RKO (cell line): Measurements from ENCODE around the gene B9D1.

ENCODE experiments used
- DNase-seq: peaks from one replicate; pipeline ENCODE4 v3.0.0-alpha.2; 2016; ENCODE audit warnings: low spot score

The B9D1 gene

DNA sequence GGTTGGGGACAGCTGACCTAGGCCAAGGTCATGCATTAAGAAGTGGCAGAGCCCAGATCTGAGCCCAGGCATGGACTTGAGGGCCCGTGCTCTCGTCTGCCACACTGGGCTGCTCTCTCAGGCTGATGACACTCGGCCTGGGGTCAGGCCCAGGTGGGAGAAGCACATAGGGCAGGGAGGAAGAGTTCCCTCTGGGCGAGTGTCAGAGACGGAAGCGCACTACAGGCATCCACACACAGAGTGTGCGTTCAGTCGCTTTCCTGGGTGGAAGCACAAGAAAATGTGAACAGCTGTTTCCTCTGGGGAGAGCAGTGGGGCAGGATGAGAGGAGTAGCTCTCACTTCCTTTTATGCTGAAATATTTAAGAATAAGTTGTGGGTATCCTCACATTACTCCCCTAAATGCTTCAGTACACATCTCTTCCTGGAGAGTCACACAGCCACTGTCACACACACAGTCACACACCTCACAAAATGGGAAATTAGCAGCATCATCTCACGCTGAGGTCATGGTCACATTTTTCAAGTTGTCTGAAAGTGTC is 59.7 kb downstream of the B9D1 start:
- DNase-seq: no peak

DNA sequence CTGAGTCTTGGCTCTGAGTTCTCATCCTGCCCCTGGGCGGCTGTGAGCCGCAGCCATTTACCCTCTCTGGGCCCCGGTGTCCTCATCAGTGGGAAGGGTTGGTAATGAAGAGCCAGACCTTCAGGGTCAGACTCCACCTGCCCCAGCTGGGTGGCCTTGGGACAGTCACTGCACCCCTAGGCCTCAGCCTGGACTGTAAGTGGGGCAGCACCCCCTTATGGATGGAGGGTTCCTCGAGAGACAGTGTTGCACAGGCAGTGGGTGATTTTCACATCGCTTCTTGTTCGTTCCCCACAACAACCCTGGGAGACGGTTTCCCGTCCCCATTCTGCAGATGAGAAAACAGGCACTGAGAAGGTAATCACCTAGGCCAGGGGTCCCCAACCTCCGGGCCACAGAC is 60.5 kb downstream of the B9D1 start:
- DNase-seq: no peak

DNA sequence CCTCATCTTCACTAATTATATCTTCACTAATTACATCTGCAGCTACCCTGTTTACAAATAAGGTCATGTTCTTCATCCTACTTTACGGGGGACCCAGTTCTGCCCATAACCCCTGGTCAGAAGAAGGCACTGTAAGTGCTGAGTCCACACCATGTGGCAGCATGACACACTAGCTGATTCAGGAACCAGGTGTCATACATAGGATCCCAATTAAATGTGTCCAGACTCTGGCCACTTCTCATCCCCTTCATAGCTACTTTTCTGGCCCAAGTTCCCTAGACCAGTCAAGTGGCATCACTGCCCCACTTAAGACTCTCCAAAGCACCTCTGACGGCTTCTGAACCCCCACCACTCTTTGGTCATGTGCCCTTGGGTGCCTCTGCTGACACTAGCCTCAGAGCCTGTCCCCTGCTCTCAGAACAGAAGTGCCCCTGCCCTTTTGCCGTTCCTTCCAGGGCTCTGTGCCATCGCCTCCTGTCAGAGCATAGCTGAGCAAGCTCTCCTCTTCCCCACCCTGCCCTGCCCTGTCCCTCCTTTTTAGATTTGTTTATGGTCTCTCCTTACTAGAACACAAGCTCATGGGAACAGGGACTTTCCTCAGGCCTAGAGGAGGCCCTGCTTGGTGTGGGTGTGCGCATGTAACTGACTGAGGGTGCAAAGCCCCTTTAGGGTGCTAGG is 61.1 kb downstream of the B9D1 start:
- DNase-seq: peak; percentile 4

DNA sequence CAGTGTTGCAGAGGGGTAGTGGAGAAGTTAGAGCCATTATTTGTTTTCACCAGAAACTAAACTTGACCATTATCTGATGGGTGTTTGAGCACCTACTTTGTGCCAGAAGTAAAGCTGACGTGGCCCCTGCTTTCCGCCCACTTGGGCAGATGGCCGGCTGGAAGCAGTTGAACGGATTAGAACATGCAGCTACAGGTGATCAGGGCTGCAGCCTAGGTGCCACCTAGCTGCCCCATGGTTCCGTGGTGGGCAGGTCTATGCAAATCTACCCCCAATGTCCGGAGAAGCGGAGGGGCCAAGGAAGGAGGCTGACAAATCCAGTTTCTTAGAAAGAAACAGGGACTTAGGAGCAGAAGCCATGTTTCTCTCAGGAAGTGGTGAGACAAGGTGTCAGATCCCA is 62.7 kb downstream of the B9D1 start:
- no peak for DNase-seq

DNA sequence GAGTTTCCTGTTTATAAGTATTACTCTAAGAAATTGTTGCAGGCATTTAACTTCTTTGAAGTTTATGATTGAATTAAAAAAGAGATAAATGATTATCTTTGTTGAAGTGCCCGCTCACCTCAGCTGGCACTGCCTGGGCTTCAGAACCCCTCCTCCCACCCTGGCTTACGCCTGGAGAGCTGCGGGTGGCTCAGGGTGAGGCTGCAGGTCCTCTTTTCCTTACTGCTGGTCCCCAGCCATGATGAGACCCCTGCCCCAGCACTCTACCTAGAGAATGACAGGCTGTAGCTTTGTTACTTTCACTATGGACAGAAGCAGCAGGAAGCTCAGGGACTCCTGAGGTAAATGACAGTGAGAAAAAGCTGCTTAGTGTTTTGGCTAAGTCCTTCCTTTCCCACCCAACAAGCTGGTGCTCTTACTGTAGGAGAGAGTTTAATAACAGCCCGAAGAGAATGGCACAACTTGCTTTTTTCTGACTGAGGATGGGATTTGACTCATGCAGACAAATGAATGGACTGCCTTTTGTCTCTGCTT is 63.2 kb downstream of the B9D1 start:
- DNase-seq: no peak

DNA sequence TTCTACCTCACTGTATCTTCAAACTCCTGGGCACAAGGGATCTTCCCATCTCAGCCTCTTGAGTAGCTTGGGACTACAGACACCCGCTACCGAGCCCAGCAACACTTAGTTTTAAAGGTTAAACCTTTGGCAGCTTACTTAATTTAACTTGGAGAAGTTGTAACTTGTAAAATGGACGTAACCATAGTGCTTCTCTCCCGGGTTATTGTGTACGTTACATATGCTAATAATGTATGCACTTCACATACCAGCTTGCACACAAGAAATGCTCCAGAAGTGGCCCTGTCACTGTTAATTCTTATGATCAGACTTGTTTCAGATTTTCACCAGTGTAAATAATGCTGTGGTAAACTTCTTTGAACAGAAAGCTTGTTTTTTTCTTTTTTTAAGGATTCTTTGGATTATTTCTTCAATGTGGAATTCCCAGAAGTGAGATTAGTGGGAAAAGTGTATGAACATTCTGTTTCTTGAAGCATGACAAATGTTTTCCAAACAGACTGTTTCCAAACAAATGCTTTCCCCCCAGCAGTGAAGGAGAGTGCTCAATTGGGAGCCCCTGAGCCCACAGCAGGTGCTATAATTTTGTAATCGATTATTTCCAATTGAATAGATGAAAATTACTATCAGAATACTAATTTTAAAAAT is 63.8 kb downstream of the B9D1 start:
- DNase-seq: no peak

DNA sequence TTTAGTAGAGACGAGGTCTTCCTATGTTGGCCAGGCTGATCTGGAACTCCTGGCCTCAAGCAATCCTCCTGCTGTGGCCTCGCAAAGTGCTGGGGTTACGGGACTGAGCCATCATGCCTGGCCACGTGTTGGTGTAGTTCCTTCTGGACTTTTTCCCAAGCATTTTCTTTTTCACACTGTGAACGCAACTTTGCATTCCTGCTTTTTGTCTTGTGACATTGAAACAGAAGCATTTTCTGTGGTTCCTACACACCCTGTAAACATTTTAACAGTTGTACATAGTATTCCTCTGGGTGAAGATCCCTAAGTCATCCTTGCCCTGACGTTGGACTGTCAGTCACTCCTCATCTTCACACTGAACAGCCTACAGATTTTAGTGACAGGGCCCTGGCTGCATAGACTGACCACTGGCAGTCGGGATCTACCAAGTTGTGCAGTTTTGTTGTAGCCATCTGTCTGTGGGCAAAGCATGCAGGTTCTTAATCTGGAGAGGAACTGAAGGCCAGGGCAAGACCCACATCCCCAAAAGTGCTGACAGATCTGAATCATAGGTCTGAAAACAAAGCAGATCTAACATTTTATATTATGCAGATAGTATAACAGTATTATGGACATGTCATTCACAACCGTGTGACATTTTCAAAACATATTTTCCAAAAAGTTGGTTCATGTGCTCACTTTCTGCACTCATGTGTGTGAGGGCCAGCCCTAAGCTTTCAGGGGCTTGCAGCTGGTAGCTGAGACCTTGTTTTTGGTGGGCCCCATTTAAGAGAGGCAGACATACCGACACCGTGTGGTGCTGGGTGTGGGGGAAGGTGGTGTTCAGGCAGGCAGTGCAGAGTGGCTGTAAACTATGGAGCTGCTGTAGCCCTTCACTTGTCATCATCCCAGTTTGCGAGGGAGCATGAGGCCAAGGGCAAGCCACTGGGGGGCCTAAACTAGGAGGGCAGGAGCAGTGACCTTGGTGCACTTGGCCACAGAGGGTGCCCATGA is 65.4 kb downstream of the B9D1 start:
- DNase-seq: no peak

DNA sequence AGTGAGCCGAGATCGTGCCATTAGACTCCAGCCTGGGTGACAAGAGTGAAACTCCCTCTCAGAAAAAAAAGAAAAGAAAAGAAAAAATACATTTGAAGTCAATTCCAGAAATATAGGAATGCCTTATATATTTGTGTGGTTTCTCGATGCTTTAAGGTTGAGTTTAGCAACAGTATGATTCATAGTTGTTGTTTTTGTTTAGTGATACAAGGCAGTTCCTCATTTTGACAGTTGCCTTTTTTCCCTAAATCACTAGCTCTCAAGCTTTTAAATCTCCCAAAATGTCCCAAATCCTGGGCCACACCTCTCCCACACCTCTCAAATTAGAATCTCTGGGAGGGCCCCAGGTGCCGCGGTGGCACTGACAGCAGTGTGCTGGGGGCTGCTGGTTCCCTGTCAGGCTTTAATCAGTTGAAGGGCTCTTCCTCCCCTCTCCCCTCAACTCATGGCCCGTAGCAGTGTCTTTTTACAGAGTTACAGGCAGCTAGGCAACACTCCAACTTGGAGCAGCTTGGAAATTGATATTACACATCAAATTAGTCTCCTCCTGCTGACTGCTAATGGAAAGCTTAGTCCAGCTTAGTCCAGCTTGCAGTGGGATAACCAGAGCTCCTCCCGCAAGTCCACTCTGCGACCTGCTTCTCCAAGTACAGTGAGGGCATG is 66.9 kb downstream of the B9D1 start:
- DNase-seq: no peak

DNA sequence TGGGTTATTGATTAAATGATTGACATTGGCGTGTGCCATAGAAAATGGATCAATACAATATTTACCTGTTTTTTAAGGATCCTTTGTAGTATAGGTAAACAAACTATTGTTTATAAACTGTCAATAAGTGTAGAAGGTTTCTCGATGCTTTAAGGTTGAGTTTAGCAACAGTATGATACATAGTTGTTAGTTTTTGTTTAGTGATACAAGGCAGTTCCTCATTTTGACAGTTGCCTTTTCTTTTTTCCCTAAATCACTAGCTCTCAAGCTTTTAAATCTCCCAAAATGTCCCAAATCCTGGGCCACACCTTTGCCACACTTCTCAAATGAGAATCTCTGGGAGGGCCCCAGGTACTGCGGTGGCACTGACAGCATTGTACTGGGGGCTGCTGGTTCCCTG is 68.1 kb downstream of the B9D1 start:
- DNase-seq: no peak
